H1 (cell line): ENCODE measurements around the gene SOX6. TPM values are rescaled to one million over a fixed set of nuclear protein-coding genes. Genes with fewer than 3 reads are reported as not detected.

ENCODE experiments used
- CHD7 ChIP-seq: fragments of 300-600 bp; sonication (generic); IDR thresholded peaks from 2 replicates; pipeline ENCODE4 v1.7.1; 2012; ENCODE audit warnings: low read length, moderate library complexity, mild to moderate bottlenecking, inconsistent platforms; ENCODE audit not compliant: insufficient replicate concordance
- TAF1 ChIP-seq: IDR thresholded peaks from 2 replicates; pipeline ENCODE4 v1.6.1; 2011; ENCODE audit warnings: mild to moderate bottlenecking, low read depth, low read length
- polyA plus RNA-seq, 7 experiments: library from polyadenylated mRNA; depleted of rRNA in 3 of 7; stranded (reverse) in 5 of 7; unstranded in 2 of 7; fragments of >200 nt in 5 of 7; fragments of 200-250 nt in 2 of 7; gene quantifications; 1 replicate in 5 of 7; 2 replicates in 1 of 7; 4 replicates in 1 of 7; pipeline versions ENCODE4 v1.2.1 to v1.2.3, GENCODE V29; 2011 to 2013; ENCODE audit warnings: missing spikeins in 2 of 7, mixed read lengths in 2 of 7
- total RNA-seq: library from RNA; stranded (reverse); fragmentation: NEBNext Ultra II Directional; extraction: Animal tissue kit (Norgen Biotek cat#: 25700); gene quantifications from 2 replicates; pipeline ENCODE4 v1.2.1, GENCODE V29; 2021

The SOX6 gene
- total and polyA plus RNA-seq, 2 of the 8 experiments (the other 6 are each of a cell fraction or from before 2014, with no cell fraction given): 0.09 TPM; not detected in 1

GRCh38 chr11:16097543-16097942, 258.8 kb downstream of the SOX6 start (continued):
- TF ChIP-seq CHD7 (no peak), TAF1 (no peak)
